GM19455 (cell line): ENCODE results near the gene BMP6.

Experiments used
- ATAC-seq: cut with Tn5 transposase; IDR thresholded peaks from one replicate; pipeline ENCODE4 v1.9.1; 2021; ENCODE audit not compliant: unreplicated experiment

Gene BMP6

GRCh38 chr6:7901780-7902179, 175.9 kb downstream of the BMP6 start:
- ATAC-seq: no peak

GRCh38 chr6:7902221-7902620, 176.3 kb downstream of the BMP6 start:
- ATAC-seq: no peak

- no peak for ATAC-seq
These were observed 177.0 kb downstream of the BMP6 start for GRCh38 chr6:7902867-7903266.

- no peak for ATAC-seq
These were observed 177.8 kb downstream of the BMP6 start for GRCh38 chr6:7903673-7904072.

- no peak for ATAC-seq
These were observed 178.9 kb downstream of the BMP6 start for GRCh38 chr6:7904654-7905319.

GRCh38 chr6:7905416-7905815, 179.5 kb downstream of the BMP6 start:
- no peak for ATAC-seq

GRCh38 chr6:7906741-7907140, 180.8 kb downstream of the BMP6 start:
- no peak for ATAC-seq

- no peak for ATAC-seq
These were observed 181.3 kb downstream of the BMP6 start for GRCh38 chr6:7907159-7907558.

GRCh38 chr6:7909323-7910276, 183.7 kb downstream of the BMP6 start:
- ATAC-seq: peak; percentile 33

GRCh38 chr6:7910298-7910653, 184.4 kb downstream of the BMP6 start:
- ATAC-seq: peak; percentile 24

GRCh38 chr6:7910654-7911344, 184.9 kb downstream of the BMP6 start, which contains the start of gene TXNDC5:
TSS of gene TXNDC5 (minus strand) at chr6:7910788. CDS start at chr6:7910776, 12 bp downstream.
- ATAC-seq: peak; percentile 76

GRCh38 chr6:7911345-7911725, 185.4 kb downstream of the BMP6 start:
- ATAC-seq: no peak

GRCh38 chr6:7912024-7912423, 186.1 kb downstream of the BMP6 start:
- no peak for ATAC-seq

- ATAC-seq: no peak
These were observed 187.0 kb downstream of the BMP6 start for GRCh38 chr6:7912736-7913517.

- ATAC-seq: no peak
These were observed 188.4 kb downstream of the BMP6 start for GRCh38 chr6:7914311-7914710.

- ATAC-seq: no peak
These were observed 189.3 kb downstream of the BMP6 start for GRCh38 chr6:7914991-7915789.

GRCh38 chr6:7916959-7917358, 191.1 kb downstream of the BMP6 start:
- ATAC-seq: peak; percentile 91

- no peak for ATAC-seq
These were observed 191.8 kb downstream of the BMP6 start for GRCh38 chr6:7917729-7918128.

- ATAC-seq: no peak
These were observed 192.5 kb downstream of the BMP6 start for GRCh38 chr6:7918403-7918802.

- no peak for ATAC-seq
These were observed 194.0 kb downstream of the BMP6 start for GRCh38 chr6:7919871-7920270.
